Testis (tissue), 2 donors: ENCODE measurements around the gene POPDC2.

Experiments used
- POLR2A ChIP-seq: fragments of 450-650 bp; IDR thresholded peaks from one replicate; pipeline ENCODE4 v1.6.1; 2017; ENCODE audit warnings: antibody characterized with exemption, mild to moderate bottlenecking, moderate library complexity
- TF ChIP-seq, protein P1 (sequence below), 3 experiments: fragments of 450-650 bp in 2 of 3; fragments of 200-600 bp in 1 of 3; sonication (generic) in 1 of 3; IDR thresholded peaks; one replicate each; pipeline ENCODE4 v1.5.1; 2016 to 2019; ENCODE audit warnings: antibody characterized with exemption in 3 of 3, mild to moderate bottlenecking in 2 of 3, moderate library complexity in 1 of 3

- TF ChIP-seq, protein P1, sequence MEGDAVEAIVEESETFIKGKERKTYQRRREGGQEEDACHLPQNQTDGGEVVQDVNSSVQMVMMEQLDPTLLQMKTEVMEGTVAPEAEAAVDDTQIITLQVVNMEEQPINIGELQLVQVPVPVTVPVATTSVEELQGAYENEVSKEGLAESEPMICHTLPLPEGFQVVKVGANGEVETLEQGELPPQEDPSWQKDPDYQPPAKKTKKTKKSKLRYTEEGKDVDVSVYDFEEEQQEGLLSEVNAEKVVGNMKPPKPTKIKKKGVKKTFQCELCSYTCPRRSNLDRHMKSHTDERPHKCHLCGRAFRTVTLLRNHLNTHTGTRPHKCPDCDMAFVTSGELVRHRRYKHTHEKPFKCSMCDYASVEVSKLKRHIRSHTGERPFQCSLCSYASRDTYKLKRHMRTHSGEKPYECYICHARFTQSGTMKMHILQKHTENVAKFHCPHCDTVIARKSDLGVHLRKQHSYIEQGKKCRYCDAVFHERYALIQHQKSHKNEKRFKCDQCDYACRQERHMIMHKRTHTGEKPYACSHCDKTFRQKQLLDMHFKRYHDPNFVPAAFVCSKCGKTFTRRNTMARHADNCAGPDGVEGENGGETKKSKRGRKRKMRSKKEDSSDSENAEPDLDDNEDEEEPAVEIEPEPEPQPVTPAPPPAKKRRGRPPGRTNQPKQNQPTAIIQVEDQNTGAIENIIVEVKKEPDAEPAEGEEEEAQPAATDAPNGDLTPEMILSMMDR (IDR thresholded peaks at IDR 0.05), result no peak
- no peak for TF ChIP-seq POLR2A
These were observed 12.4 kb downstream of the POPDC2 start for GRCh38 chr3:119647843-119648575.
